Measurements from ENCODE around the gene NDOR1. TPM values are rescaled to one million over a fixed set of nuclear protein-coding genes. Genes with fewer than 3 reads are reported as not detected.
A peak's percentile ranks its signal among the peaks of the same experiment; 100 is the strongest.

Gene NDOR1
- total RNA-seq, 1 donor from 2014 or later = 28.0 TPM

DNA sequence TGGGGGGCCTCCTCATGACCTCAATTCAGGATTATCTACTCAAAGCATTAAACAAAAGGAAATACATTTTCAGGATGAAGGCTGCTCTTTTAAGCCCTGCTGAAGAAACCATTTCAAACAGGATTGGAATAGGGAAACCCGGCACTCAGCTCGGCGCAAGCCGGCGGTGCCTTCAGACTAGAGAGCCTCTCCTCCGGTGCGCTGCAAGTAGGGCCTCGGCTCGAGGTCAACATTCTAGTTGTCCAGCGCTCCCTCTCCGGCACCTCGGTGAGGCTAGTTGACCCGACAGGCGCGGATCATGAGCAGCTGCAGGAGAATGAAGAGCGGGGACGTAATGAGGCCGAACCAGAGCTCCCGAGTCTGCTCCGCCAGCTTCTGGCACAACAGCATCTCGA lies 772 bp upstream of the NDOR1 start:
- Mint-ChIP-seq H3K9me3 (no peaks in the 10 kb centered on the region), H3K4me1 (ENCODE audit: unreplicated experiment) (peaks cover 27% of the 10 kb centered on the region), H3K27me3 (no peaks in the 10 kb centered on the region), H3K4me3 (peak overlapping the region; percentile 94), H3K36me3 (peaks cover 6% of the 10 kb centered on the region), H3K27ac (peak overlapping the region; percentile 91)
- DNase-seq (ENCODE audit: extremely low spot score, unreplicated experiment) = no peak
- TF ChIP-seq, protein P1, sequence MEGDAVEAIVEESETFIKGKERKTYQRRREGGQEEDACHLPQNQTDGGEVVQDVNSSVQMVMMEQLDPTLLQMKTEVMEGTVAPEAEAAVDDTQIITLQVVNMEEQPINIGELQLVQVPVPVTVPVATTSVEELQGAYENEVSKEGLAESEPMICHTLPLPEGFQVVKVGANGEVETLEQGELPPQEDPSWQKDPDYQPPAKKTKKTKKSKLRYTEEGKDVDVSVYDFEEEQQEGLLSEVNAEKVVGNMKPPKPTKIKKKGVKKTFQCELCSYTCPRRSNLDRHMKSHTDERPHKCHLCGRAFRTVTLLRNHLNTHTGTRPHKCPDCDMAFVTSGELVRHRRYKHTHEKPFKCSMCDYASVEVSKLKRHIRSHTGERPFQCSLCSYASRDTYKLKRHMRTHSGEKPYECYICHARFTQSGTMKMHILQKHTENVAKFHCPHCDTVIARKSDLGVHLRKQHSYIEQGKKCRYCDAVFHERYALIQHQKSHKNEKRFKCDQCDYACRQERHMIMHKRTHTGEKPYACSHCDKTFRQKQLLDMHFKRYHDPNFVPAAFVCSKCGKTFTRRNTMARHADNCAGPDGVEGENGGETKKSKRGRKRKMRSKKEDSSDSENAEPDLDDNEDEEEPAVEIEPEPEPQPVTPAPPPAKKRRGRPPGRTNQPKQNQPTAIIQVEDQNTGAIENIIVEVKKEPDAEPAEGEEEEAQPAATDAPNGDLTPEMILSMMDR (conservative IDR thresholded peaks at IDR 0.05) = no peak

DNA sequence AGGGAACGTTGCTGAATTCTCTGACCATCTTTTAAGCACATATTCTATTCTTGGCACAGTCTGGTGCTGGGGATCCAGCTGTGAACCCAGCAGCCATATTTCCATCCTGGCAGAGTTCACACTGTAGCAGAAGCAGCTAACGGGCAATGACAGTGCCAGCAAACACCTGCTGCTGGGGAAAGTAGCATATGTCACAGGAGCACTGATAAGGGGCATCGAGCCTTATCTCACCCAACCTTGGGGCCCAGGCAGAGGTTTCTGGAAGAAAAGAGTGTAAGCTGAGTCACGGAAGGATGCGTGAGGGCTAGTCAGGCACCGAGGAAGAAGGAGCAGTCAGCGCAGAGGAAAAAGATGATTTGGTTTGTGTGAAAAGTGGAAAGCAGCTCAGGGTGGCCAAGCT lies 1.1 kb downstream of the NDOR1 start:
- Mint-ChIP-seq H3K9me3 (no peaks in the 10 kb centered on the region), H3K36me3 (peaks cover 6% of the 10 kb centered on the region), H3K27ac (peak overlapping the region; percentile 86), H3K4me1 (ENCODE audit: unreplicated experiment) (peaks cover 24% of the 10 kb centered on the region), H3K27me3 (no peaks in the 10 kb centered on the region), H3K4me3 (peak overlapping the region; percentile 94)
- no peak for DNase-seq (ENCODE audit: extremely low spot score, unreplicated experiment)
- TF ChIP-seq, protein P1 (conservative IDR thresholded peaks at IDR 0.05) = no peak

DNA sequence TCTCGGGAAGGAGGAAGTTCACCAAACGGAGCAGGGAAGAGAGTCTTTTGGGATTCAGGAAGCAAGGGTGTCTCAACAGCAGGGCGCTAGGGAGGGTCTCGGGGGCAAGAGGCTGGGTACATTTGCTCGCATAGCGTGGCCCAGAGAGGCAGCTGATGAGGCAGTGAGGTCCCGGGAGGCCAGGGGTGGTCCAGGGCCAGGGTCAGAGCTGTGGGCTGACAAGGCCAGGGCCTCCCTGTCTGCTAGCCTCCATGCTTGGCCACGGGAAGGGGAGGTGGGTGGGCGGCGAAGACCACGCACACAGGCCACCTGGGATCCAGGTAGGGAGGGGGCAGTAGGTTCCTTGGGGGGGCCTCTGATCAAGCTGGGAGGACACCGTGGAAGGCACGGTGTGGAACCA lies 6.0 kb downstream of the NDOR1 start:
- DNase-seq (ENCODE audit: extremely low spot score, unreplicated experiment) = no peak
- Mint-ChIP-seq H3K36me3 (peaks cover 6% of the 10 kb centered on the region), H3K27ac (no peak overlapping the region), H3K4me1 (ENCODE audit: unreplicated experiment) (peaks cover 7% of the 10 kb centered on the region), H3K4me3 (no peak overlapping the region), H3K27me3 (no peaks in the 10 kb centered on the region), H3K9me3 (no peaks in the 10 kb centered on the region)
- TF ChIP-seq, protein P1 (conservative IDR thresholded peaks at IDR 0.05) = no peak

DNA sequence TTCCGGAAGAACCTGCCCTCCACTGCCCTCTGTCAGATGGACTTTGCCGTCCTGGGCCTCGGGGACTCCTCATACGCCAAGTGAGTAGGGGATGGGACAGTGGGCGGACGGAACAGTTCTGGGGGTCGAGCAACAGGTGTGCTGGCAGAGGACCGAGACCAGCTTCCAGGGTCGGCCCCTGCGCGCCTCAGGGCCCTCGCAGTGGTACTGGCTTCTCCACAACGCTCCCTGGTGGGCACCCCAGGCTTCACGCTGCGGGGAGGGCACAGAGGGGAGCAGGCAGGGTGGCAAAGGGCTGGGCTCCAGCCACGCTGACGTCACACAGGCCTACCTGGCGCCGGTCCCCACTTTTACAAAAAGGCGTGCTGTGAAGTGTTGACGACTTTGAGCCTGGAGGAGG lies 7.0 kb downstream of the NDOR1 start:
- no peaks in the 10 kb centered on the region for H3K27me3 Mint-ChIP-seq
- no peaks in the 10 kb centered on the region for H3K9me3 Mint-ChIP-seq
- TF ChIP-seq, protein P1 (conservative IDR thresholded peaks at IDR 0.05) = no peak
- H3K27ac Mint-ChIP-seq = no peak overlapping the region
- DNase-seq (ENCODE audit: extremely low spot score, unreplicated experiment) = no peak
- no peak overlapping the region for H3K4me3 Mint-ChIP-seq
- H3K36me3 Mint-ChIP-seq = peaks cover 2% of the 10 kb centered on the region
- H3K4me1 Mint-ChIP-seq (ENCODE audit: unreplicated experiment) = peaks cover 4% of the 10 kb centered on the region

- TF ChIP-seq, protein P1 (conservative IDR thresholded peaks at IDR 0.05) = no peak
Measured at GRCh38 chr9:137213160-137214060, 7.9 kb downstream of the NDOR1 start.

More at GRCh38 chr9:137213160-137214060, 7.9 kb downstream of the NDOR1 start:
- Mint-ChIP-seq H3K4me1 (ENCODE audit: unreplicated experiment) (peaks cover 3% of the 10 kb centered on the region), H3K27me3 (no peaks in the 10 kb centered on the region), H3K9me3 (no peaks in the 10 kb centered on the region), H3K4me3 (no peak overlapping the region), H3K36me3 (no peaks in the 10 kb centered on the region), H3K27ac (no peak overlapping the region)
- no peak for DNase-seq (ENCODE audit: extremely low spot score, unreplicated experiment)

Data from type B pancreatic cell (in vitro differentiated cells).